K562 (cell line): ENCODE data around the gene DRC1. TPM values are rescaled to one million over a fixed set of nuclear protein-coding genes. Genes with fewer than 3 reads are reported as not detected.

Experiments used
- CCNT2 ChIP-seq: IDR thresholded peaks from 2 replicates; pipeline ENCODE4 v1.6.1; 2011; ENCODE audit warnings: borderline replicate concordance, low read depth, mild to moderate bottlenecking, moderate library complexity, mixed read lengths, low read length; ENCODE audit not compliant: insufficient read length; ENCODE audit errors: extremely low read depth
- CTCF ChIP-seq, 3 experiments: IDR thresholded peaks in 2 of 3; conservative IDR thresholded peaks in 1 of 3; 2 replicates each; pipeline ENCODE4 v1.5.1; 2011 to 2012; ENCODE audit warnings: low read length in 3 of 3, mild to moderate bottlenecking in 3 of 3, control low read depth in 2 of 3, improper control_type of control experiment in 1 of 3, inconsistent platforms in 1 of 3, low read depth in 1 of 3, mixed read lengths in 1 of 3, moderate library complexity in 1 of 3; ENCODE audit not compliant: insufficient read depth in 2 of 3
- EHMT2 ChIP-seq: fragments of 450-650 bp; IDR thresholded peaks from 2 replicates; pipeline ENCODE4 v1.6.1; 2018; ENCODE audit warnings: antibody characterized with exemption
- HNRNPK ChIP-seq: fragments of 200-400 bp; formaldehyde crosslinking; IDR thresholded peaks from one replicate; pipeline ENCODE4 v1.6.1; 2018; ENCODE audit warnings: mild to moderate bottlenecking, low read depth, low read length; ENCODE audit not compliant: poor library complexity, severe bottlenecking
- HNRNPUL1 ChIP-seq: fragments of 200-400 bp; formaldehyde crosslinking; IDR thresholded peaks from 2 replicates; pipeline ENCODE4 v1.6.1; 2017; ENCODE audit warnings: low read length
- KLF1 ChIP-seq: fragments of 450-650 bp; IDR thresholded peaks from 2 replicates; pipeline ENCODE4 v1.6.1; 2016; ENCODE audit warnings: missing genetic modification characterization, missing compliant biosample characterization
- MAZ ChIP-seq, 2 experiments: fragments of 450-650 bp in 1 of 2; sonication (generic) in 1 of 2; formaldehyde crosslinking; IDR thresholded peaks in 1 of 2; conservative IDR thresholded peaks in 1 of 2; 2 replicates each; pipeline versions ENCODE4 v1.4.0 to v1.5.0; 2020; ENCODE audit warnings: mild to moderate bottlenecking in 1 of 2, missing genetic modification reagents in 1 of 2
- MED1 ChIP-seq: sonication (generic); formaldehyde crosslinking; IDR thresholded peaks from 2 replicates; pipeline ENCODE4 v1.8.1; 2023; ENCODE audit warnings: missing genetic modification reagents, borderline replicate concordance
- MTF1 ChIP-seq: fragments of 250-450 bp; sonication (Bioruptor Pico); IDR thresholded peaks from 2 replicates; pipeline ENCODE4 v1.9.0; 2021; ENCODE audit warnings: moderate library complexity, mild to moderate bottlenecking, inconsistent platforms, borderline replicate concordance
- NCOR1 ChIP-seq: fragments of 450-650 bp; IDR thresholded peaks from 2 replicates; pipeline ENCODE4 v1.6.1; 2016; ENCODE audit warnings: mild to moderate bottlenecking, moderate library complexity
- NRF1 ChIP-seq, 2 experiments: fragments of 450-650 bp; IDR thresholded peaks in 1 of 2; conservative IDR thresholded peaks in 1 of 2; 2 replicates each; pipeline ENCODE4 v1.6.1; 2014; ENCODE audit warnings: mild to moderate bottlenecking in 2 of 2
- RAD51 ChIP-seq: fragments of 450-650 bp; IDR thresholded peaks from 2 replicates; pipeline ENCODE4 v1.7.1; 2016; ENCODE audit warnings: low read depth, mild to moderate bottlenecking, borderline replicate concordance
- RBM14 ChIP-seq: fragments of 200-400 bp; formaldehyde crosslinking; IDR thresholded peaks from 2 replicates; pipeline ENCODE4 v1.6.1; 2018; ENCODE audit warnings: low read depth, mild to moderate bottlenecking, low read length, moderate library complexity, borderline replicate concordance; ENCODE audit not compliant: insufficient read depth
- SIX5 ChIP-seq, 2 experiments: IDR thresholded peaks; 2 replicates each; pipeline ENCODE4 v1.6.1; 2011; ENCODE audit warnings: low read length in 2 of 2, borderline replicate concordance in 1 of 2, low read depth in 1 of 2, mild to moderate bottlenecking in 1 of 2, moderate library complexity in 1 of 2; ENCODE audit not compliant: insufficient read depth in 1 of 2
- SP1 ChIP-seq: sonication (generic); formaldehyde crosslinking; IDR thresholded peaks from 2 replicates; pipeline ENCODE4 v1.8.1; 2022; ENCODE audit warnings: mild to moderate bottlenecking, missing genetic modification reagents
- STAT5B ChIP-seq: fragments of 250-450 bp; sonication (Bioruptor Pico); IDR thresholded peaks from 2 replicates; pipeline ENCODE4 v1.8.0; 2021; ENCODE audit warnings: mild to moderate bottlenecking, inconsistent platforms
- TFAP4 ChIP-seq: sonication (generic); formaldehyde crosslinking; IDR thresholded peaks from 2 replicates; pipeline ENCODE4 v1.8.0; 2022; ENCODE audit warnings: missing genetic modification reagents, mild to moderate bottlenecking, moderate library complexity, borderline replicate concordance
- TSC22D4 ChIP-seq: fragments of 450-650 bp; IDR thresholded peaks from 2 replicates; pipeline ENCODE4 v1.6.1; 2016; ENCODE audit warnings: missing genetic modification characterization, missing biosample characterization, control low read depth
- ZKSCAN1 ChIP-seq: fragments of 150-350 bp; IDR thresholded peaks from 2 replicates; pipeline ENCODE4 v1.6.1; 2016; ENCODE audit warnings: low read depth, low read length
- ZKSCAN3 ChIP-seq: fragments of 250-450 bp; sonication (Bioruptor Pico); IDR thresholded peaks from 2 replicates; pipeline ENCODE4 v1.4.0; 2020
- ZNF274 ChIP-seq: IDR thresholded peaks from 2 replicates; pipeline ENCODE4 v1.6.1; 2011; ENCODE audit warnings: low read depth, mild to moderate bottlenecking, low read length, moderate library complexity, borderline replicate concordance
- ZNF395 ChIP-seq: fragments of 200-800 bp; sonication (Bioruptor generic); IDR thresholded peaks from 2 replicates; pipeline ENCODE4 v1.6.1; 2017; ENCODE audit warnings: missing genetic modification characterization, missing compliant biosample characterization
- ZNF644 ChIP-seq: fragments of 200-800 bp; sonication (Bioruptor generic); IDR thresholded peaks from 2 replicates; pipeline ENCODE4 v1.6.1; 2016; ENCODE audit warnings: low read depth, missing genetic modification characterization, missing compliant biosample characterization
- ZNF76 ChIP-seq: fragments of 250-450 bp; sonication (Bioruptor Pico); IDR thresholded peaks from 2 replicates; pipeline ENCODE4 v1.4.0; 2020; ENCODE audit warnings: mild to moderate bottlenecking, moderate library complexity, borderline replicate concordance
- polyA plus RNA-seq, 8 experiments: library from polyadenylated mRNA; depleted of rRNA in 4 of 8; stranded (reverse) in 5 of 8; unstranded in 3 of 8; fragments of >200 nt; fragmentation: Nextera tagmentation in 2 of 8; fragmentation: Illumina TruSeq in 1 of 8; extraction: Ambion mirVana in 2 of 8; extraction: Trizol in 1 of 8; gene quantifications; 2 replicates each; pipeline versions ENCODE4 v1.2.1 to v1.2.3, GENCODE V29; 2011 to 2014; ENCODE audit warnings: inconsistent platforms in 1 of 8, missing spikeins in 1 of 8
- total RNA-seq, 7 experiments: library from RNA; depleted of rRNA in 6 of 7; stranded (reverse); fragments of >200 nt in 6 of 7; fragmentation: Illumina TruSeq in 2 of 7; extraction: Trizol in 2 of 7; gene quantifications; 2 replicates each; pipeline versions ENCODE4 v1.2.1 to v1.2.3, GENCODE V29; 2011 to 2021; ENCODE audit warnings: low replicate concordance in 1 of 7

The DRC1 gene
- total and polyA plus RNA-seq, 9 of the 15 experiments (the other 6 are each of a cell fraction or from before 2014, with no cell fraction given), result 0.07 to 0.10 TPM; not detected in 7

- TF ChIP-seq TFAP4 (CRISPR knock-in tag), result peak; percentile 55; the same call in 1 of the 2 replicates
- TF ChIP-seq RBM14, result no peak
- TF ChIP-seq MAZ (CRISPR knock-in tag; conservative IDR thresholded peaks at IDR 0.05 in 1 of 2, IDR thresholded peaks at IDR 0.05 in 1 of 2), result peak in 1 of 2 experiments; percentile 72; a peak in 2 of 4 replicates
- TF ChIP-seq HNRNPK, result no peak
- TF ChIP-seq EHMT2, result peak; percentile 58; the same call in 1 of the 2 replicates
- no peak for TF ChIP-seq HNRNPUL1
- no peak for TF ChIP-seq SP1
- no peak for TF ChIP-seq STAT5B (CRISPR knock-in tag)
- peak; percentile 41; the same call in 1 of the 2 replicates for TF ChIP-seq RAD51
- peak; percentile 48; the same call in 1 of the 2 replicates for TF ChIP-seq ZKSCAN1
- TF ChIP-seq ZNF76 (CRISPR knock-in tag), result no peak
- TF ChIP-seq CTCF (IDR thresholded peaks at IDR 0.05 in 2 of 3, conservative IDR thresholded peaks at IDR 0.05 in 1 of 3; ENCODE audit: insufficient read depth in 2 of 3, low read depth in 1 of 3, low read length in 3 of 3), result peak in 1 of 3 experiments; percentile 6; a peak in 1 of 6 replicates
- peak; percentile 20; the same call in 1 of the 2 replicates for TF ChIP-seq ZNF395 (CRISPR knock-in tag)
- no peak for TF ChIP-seq MTF1 (CRISPR knock-in tag)
- TF ChIP-seq NCOR1, result peak; percentile 74
- no peak for TF ChIP-seq ZNF274
- TF ChIP-seq MED1 (CRISPR knock-in tag), result no peak
- peak; percentile 95 for TF ChIP-seq KLF1 (tag)
- no peak for TF ChIP-seq TSC22D4
- no peak for TF ChIP-seq SIX5 (IDR thresholded peaks at IDR 0.05; ENCODE audit: borderline replicate concordance in 1 of 2, insufficient read depth in 1 of 2, low read depth in 1 of 2, low read length in 2 of 2)
- TF ChIP-seq ZNF644 (tag), result no peak
- peak; percentile 58; a peak in 3 of 4 replicates for TF ChIP-seq NRF1 (conservative IDR thresholded peaks at IDR 0.05 in 1 of 2, IDR thresholded peaks at IDR 0.05 in 1 of 2)
- TF ChIP-seq ZKSCAN3 (CRISPR knock-in tag), result no peak
- TF ChIP-seq CCNT2, result peak; percentile 66
These were observed 10.5 kb downstream of the DRC1 start (continued) for GRCh38 chr2:26412091-26412673.
